PFSK-1 (cell line): ENCODE data around the gene IQUB.

ENCODE experiments used
- FOXP2 ChIP-seq: optimal IDR thresholded peaks from 2 replicates; pipeline ENCODE3; 2011; ENCODE audit warnings: borderline replicate concordance, control low read depth, inconsistent platforms; ENCODE audit not compliant: insufficient read depth; ENCODE audit errors: extremely low read length, extremely low read depth
- POLR2AphosphoS5 ChIP-seq: IDR thresholded peaks from 2 replicates; pipeline ENCODE4 v1.6.1; 2012; ENCODE audit warnings: low read depth, mild to moderate bottlenecking, control low read depth, low read length, moderate library complexity
- SIN3A ChIP-seq: IDR thresholded peaks from 2 replicates; pipeline ENCODE4 v1.6.1; 2012; ENCODE audit warnings: mild to moderate bottlenecking, low read length, moderate library complexity, borderline replicate concordance; ENCODE audit not compliant: insufficient read depth
- TAF1 ChIP-seq: IDR thresholded peaks from 2 replicates; pipeline ENCODE4 v1.6.1; 2012; ENCODE audit warnings: low read length, control low read depth, borderline replicate concordance; ENCODE audit not compliant: insufficient read depth
- TF ChIP-seq, protein P1 (sequence below), 2 experiments: IDR thresholded peaks; 2 replicates each; pipeline versions ENCODE4 v1.6.1 to v1.8.0; 2011 to 2012; ENCODE audit warnings: low read depth in 2 of 2, low read length in 2 of 2, control low read depth in 1 of 2, inconsistent platforms in 1 of 2, mild to moderate bottlenecking in 1 of 2, moderate library complexity in 1 of 2; ENCODE audit not compliant: insufficient read depth in 1 of 2

Gene IQUB

DNA sequence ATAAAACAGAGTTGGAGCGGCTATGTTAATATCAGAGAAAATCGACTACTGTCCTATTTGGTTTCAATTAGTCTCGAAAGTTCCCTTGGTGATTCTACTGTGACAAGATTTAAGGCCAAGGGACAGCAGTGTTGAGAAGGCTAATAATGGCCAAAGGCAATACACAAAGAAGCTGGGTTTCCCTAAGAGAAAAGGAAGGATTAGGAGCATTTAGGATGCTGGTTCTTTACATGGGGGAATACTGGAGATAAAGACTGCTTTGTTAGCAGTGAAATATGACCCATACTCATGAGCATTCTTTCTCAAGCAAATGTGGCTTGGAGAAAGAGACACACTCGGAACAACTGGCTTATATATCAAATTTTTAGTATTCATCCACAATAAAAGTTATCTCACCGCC, 32.2 kb downstream of the IQUB start:
- no peak for TF ChIP-seq POLR2AphosphoS5
- no peak for TF ChIP-seq FOXP2
- TF ChIP-seq, protein P1, sequence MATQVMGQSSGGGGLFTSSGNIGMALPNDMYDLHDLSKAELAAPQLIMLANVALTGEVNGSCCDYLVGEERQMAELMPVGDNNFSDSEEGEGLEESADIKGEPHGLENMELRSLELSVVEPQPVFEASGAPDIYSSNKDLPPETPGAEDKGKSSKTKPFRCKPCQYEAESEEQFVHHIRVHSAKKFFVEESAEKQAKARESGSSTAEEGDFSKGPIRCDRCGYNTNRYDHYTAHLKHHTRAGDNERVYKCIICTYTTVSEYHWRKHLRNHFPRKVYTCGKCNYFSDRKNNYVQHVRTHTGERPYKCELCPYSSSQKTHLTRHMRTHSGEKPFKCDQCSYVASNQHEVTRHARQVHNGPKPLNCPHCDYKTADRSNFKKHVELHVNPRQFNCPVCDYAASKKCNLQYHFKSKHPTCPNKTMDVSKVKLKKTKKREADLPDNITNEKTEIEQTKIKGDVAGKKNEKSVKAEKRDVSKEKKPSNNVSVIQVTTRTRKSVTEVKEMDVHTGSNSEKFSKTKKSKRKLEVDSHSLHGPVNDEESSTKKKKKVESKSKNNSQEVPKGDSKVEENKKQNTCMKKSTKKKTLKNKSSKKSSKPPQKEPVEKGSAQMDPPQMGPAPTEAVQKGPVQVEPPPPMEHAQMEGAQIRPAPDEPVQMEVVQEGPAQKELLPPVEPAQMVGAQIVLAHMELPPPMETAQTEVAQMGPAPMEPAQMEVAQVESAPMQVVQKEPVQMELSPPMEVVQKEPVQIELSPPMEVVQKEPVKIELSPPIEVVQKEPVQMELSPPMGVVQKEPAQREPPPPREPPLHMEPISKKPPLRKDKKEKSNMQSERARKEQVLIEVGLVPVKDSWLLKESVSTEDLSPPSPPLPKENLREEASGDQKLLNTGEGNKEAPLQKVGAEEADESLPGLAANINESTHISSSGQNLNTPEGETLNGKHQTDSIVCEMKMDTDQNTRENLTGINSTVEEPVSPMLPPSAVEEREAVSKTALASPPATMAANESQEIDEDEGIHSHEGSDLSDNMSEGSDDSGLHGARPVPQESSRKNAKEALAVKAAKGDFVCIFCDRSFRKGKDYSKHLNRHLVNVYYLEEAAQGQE (IDR thresholded peaks at IDR 0.05; ENCODE audit: insufficient read depth in 1 of 2, low read depth in 2 of 2, low read length in 2 of 2): no peak
- no peak for TF ChIP-seq SIN3A
- no peak for TF ChIP-seq TAF1

DNA sequence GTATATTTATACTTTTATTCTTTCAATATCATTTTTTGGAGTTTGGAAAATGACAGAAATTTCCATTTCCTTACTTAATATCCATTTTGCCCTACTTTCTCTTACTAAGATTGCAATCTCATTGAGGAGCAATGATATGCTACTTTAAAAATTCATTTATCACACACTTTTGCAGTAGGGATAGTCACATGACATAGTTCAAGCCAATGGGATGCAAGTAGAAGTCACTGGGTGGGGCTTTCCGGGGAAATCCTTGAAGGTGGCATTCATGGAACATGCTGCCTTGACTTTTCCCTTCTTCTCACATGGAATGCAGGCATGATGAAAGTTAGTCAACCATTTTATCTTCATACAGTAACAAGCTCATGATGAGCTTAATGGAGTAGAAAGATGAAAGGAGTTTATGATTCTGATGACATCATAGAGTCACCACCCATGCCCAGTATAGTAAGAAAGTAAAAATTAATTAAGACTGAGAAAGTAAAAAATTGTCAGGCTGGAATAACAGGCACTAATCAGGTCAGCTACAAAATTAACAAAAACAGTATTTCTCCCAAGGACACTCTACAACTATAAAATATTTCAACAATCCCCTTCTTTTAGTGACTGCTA, 33.4 kb downstream of the IQUB start:
- TF ChIP-seq TAF1: no peak
- no peak for TF ChIP-seq POLR2AphosphoS5
- TF ChIP-seq, protein P1 (IDR thresholded peaks at IDR 0.05; ENCODE audit: insufficient read depth in 1 of 2, low read depth in 2 of 2, low read length in 2 of 2): no peak
- TF ChIP-seq FOXP2: no peak
- TF ChIP-seq SIN3A: no peak

- TF ChIP-seq TAF1 (no peak), FOXP2 (no peak), SIN3A (no peak), POLR2AphosphoS5 (no peak)
- TF ChIP-seq, protein P1 (IDR thresholded peaks at IDR 0.05; ENCODE audit: insufficient read depth in 1 of 2, low read depth in 2 of 2, low read length in 2 of 2): no peak
Measured at GRCh38 chr7:123499211-123499970, 35.0 kb downstream of the IQUB start.

DNA sequence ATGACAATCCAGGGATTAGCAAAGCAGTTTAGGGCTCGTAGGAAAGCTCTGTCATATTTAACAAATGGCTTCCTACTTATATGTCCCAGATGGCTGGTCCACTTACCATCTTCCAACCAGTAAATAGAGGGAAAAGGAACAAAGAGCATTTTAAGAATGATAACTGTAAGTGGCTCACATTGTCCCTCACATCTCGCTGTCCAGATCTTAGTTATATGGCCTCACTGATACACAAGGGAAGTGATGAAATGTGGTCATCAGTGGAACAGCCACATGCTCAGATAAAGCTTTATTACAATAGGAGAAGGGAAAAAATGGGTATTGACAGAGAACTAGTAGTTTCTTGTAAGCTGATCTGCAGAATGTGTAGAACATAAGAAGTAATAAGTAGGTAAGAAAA, 35.8 kb downstream of the IQUB start:
- TF ChIP-seq FOXP2 (no peak), POLR2AphosphoS5 (no peak), TAF1 (no peak), SIN3A (no peak)
- TF ChIP-seq, protein P1 (IDR thresholded peaks at IDR 0.05; ENCODE audit: insufficient read depth in 1 of 2, low read depth in 2 of 2, low read length in 2 of 2): no peak

GRCh38 chr7:123498031-123498430, 36.4 kb downstream of the IQUB start:
- TF ChIP-seq SIN3A: no peak
